GM10248 (cell line): ENCODE data around the gene SYNE1.

Experiments used
- CTCF ChIA-PET: fragments of 300-600 bp; sonication (Branson Sonifier 250); formaldehyde crosslinking; extraction: SDS; loops from one replicate; lab custom pipeline; 2021; ENCODE audit warnings: antibody characterized with exemption; lab: Yijun Ruan, JAX
- POLR2A ChIA-PET: fragments of 350-650 bp; sonication (Branson Sonifier 250); formaldehyde crosslinking; extraction: SDS; loops from one replicate; lab custom pipeline; 2020; ENCODE audit warnings: antibody characterized with exemption; lab: Yijun Ruan, JAX
- DNase-seq: peaks from one replicate; pipeline ENCODE4 v3.0.0; 2012; ENCODE audit errors: extremely low spot score
- TF ChIP-seq, protein P1 (sequence below): IDR thresholded peaks from 2 replicates; pipeline ENCODE4 v1.5.1; 2012; ENCODE audit warnings: mild to moderate bottlenecking, low read depth; ENCODE audit errors: extremely low read depth, missing control alignments, control extremely low read depth

Gene SYNE1

DNA sequence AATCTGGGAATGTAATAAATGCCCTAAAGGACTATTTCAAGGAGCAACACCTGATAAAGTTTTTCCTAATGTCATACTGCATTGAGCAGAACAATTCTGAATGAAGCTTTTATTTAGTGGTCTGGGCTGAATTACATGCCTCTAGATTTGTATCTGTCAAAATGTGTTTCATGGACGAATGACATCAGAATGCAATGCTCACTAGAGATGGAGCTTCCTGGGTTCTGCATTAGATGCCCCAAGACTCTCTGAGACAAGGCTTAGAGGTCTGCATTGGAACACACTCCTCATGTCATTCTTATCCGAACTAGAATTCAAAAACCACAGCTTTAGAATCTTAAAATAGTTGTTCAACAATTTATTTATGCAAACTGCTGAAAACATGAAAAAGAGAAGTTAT lies 62.0 kb downstream of the SYNE1 start:
- ChIA-PET CTCF (interaction anchor here (1.0 to 1.5 kb wide), 4 partner anchors 10 to 23 kb away, joined by 3 to 4 read pairs (median 3); no protein-coding TSS in a partner anchor), POLR2A (no interaction called here)
- DNase-seq = no peak
- TF ChIP-seq, protein P1, sequence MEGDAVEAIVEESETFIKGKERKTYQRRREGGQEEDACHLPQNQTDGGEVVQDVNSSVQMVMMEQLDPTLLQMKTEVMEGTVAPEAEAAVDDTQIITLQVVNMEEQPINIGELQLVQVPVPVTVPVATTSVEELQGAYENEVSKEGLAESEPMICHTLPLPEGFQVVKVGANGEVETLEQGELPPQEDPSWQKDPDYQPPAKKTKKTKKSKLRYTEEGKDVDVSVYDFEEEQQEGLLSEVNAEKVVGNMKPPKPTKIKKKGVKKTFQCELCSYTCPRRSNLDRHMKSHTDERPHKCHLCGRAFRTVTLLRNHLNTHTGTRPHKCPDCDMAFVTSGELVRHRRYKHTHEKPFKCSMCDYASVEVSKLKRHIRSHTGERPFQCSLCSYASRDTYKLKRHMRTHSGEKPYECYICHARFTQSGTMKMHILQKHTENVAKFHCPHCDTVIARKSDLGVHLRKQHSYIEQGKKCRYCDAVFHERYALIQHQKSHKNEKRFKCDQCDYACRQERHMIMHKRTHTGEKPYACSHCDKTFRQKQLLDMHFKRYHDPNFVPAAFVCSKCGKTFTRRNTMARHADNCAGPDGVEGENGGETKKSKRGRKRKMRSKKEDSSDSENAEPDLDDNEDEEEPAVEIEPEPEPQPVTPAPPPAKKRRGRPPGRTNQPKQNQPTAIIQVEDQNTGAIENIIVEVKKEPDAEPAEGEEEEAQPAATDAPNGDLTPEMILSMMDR = no peak

DNA sequence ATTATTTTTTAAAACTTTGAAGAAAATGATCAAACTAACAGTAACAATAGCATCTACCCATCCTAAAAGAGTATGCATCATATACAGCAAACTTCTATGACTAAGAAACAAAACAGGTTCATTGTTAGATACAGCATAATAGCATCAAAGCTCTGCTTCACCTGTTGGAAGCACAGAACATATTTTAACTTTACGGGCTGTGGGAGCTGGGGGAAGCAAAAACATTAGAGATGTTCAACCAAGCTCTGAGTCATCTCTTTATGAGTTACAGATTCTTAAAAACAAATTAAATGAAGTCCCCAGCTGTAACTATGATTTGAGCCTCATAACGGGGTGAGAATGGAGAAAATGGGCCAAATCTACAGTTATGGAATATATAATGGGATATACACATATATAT lies 63.4 kb downstream of the SYNE1 start:
- CTCF ChIA-PET = interaction anchor here (0.9 kb wide), 1 partner anchor 65 kb away, joined by 3 read pairs; no protein-coding TSS in a partner anchor
- POLR2A ChIA-PET = no interaction called here
- TF ChIP-seq, protein P1 = no peak
- no peak for DNase-seq

DNA sequence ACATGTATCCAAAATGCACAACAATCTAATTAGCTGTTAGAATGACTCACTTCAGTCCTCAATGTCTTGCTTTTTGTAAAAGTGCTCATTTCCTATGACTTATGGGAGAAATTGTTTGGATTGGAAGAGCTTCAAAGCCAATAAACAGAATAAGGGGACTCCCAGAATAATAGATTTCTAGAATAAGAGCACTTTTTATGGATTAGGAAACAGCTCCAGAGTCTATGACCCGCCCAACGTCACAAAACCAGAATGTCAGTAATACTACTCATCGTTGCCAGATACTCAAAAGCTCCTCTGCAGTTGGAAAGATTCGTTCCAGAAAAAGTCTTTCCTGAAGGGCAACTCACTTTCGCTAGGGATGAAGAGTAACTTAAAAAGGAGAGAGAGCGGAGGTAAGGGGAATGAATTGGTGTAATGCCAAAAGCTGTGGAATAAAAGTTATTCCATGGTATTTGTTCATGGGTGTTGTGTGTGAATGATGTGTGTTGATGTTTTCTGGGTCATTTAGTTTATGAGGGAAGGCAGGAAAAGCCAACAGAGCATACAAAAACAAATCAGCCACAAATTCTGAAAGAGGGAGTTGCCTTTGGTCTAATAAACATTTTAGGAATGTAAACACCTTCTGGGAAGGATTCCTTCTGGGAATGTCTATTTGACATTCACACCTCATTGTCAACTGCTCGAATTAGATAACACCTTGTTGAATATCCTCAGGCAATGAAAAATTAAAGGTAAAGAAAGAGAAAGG lies 64.6 kb downstream of the SYNE1 start:
- POLR2A ChIA-PET = no interaction called here
- DNase-seq = no peak
- TF ChIP-seq, protein P1 = no peak
- CTCF ChIA-PET = interaction anchor here (1.0 kb wide), 1 partner anchor 11 kb away, joined by 3 read pairs; no protein-coding TSS in a partner anchor

DNA sequence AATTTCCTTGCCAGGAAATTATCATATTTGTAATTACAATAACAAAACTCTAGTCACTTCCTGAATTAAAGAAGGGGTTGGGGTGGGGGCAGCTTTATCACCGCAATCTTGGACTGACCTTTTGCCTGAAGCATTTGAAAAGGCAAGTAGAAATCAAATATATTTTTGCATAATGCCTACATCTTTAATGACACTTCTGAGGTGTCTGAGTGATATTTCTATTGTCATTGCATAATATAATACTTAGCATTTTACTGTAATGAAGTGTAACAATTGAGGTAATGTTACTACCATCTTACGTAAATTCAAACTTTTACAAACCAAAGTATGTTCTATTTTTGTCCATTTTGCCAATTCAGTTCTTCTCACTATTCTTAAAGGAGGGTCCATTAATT lies 65.2 kb downstream of the SYNE1 start:
- no peak for DNase-seq
- TF ChIP-seq, protein P1 = no peak
- ChIA-PET POLR2A (no interaction called here), CTCF (interaction anchor here (1.0 kb wide), 1 partner anchor 10 kb away, joined by 3 read pairs; no protein-coding TSS in a partner anchor)

DNA sequence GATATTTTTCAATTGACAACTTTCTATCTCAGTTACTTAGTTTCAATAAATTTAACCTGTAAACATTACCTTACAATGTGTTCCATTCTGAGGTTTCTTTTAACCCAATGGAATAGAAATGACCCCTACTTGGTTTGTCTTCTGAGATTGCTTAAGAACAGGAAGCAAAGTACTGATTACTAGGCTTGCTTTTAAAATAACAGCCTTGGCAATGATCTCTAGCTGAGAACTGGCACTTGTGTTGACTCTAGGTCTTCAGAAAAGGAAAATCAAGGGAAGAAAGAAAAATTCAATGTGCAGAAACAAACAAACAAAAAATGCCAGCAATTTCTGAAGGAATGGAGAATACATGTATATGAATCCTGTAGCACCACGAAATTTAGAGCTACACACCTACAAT lies 66.1 kb downstream of the SYNE1 start:
- TF ChIP-seq, protein P1 = no peak
- POLR2A ChIA-PET = no interaction called here
- CTCF ChIA-PET = interaction anchor here (1.0 kb wide), 1 partner anchor 9 kb away, joined by 3 read pairs; no protein-coding TSS in a partner anchor
- DNase-seq = no peak

DNA sequence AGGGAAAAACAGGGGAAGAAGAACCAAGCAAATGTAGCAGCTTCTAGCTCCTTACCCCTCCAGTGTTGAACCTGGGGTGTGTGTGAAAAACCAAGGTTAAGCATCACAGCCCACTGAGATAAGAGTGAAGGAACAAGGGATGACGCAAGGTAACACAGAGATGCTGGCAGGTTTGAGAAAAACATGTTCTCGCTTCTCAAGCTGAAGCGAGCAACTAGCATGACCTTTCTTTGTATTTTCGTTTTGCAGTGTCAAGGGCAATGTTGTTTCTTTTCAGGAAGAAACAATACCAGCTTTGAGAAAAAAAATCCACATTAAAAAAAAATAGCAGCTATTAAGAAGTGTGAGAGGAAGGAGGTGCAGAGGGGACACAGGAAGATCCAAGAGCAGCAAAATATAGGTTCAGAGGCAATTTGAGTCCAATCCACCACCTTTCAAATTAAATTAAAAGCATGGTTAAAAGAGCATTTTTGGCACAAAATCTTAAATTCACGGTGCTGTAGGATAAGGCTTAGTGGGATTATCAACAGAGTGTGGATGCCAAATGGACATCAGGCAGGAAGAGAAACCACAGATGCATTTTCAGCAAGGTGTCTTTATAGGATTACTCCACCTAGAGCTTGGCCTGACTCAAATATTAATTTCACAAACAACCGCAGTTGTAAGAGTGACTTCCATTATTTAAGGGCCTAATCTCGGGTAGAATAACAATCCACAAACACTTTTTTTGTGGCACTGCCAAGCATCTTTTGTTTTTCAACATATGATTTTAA lies 70.9 kb downstream of the SYNE1 start:
- ChIA-PET POLR2A (no interaction called here), CTCF (no interaction called here)
- no peak for DNase-seq
- TF ChIP-seq, protein P1 = no peak
